ENCODE data around the gene BCR. TPM values are rescaled to one million over a fixed set of nuclear protein-coding genes. Genes with fewer than 3 reads are reported as not detected.
A peak's percentile ranks its signal among the peaks of the same experiment; 100 is the strongest.

BCR gene
- total RNA-seq, 4 donors from 2014 or later: 72.8 to 87.8 (median 79.3) TPM

- peaks cover 10% of the 10 kb centered on the region for H3K4me1 ChIP-seq
- 60% methylated on average over 13 of the region's 18 CpGs for WGBS
- H3K27me3 ChIP-seq: no peaks in the 10 kb centered on the region
- TF ChIP-seq EP300 (IDR thresholded peaks at IDR 0.05): no peak
- no peak for TF ChIP-seq POLR2A (IDR thresholded peaks at IDR 0.05)
- no peak for TF ChIP-seq POLR2AphosphoS5 (IDR thresholded peaks at IDR 0.05)
- TF ChIP-seq CTCF (IDR thresholded peaks at IDR 0.05): peak; percentile 53 to 71
- DNase-seq (ENCODE audit: low spot score in 2 of 2): no peak
- peaks cover 96% of the 10 kb centered on the region for H3K36me3 ChIP-seq
- H3K4me3 ChIP-seq: no peak overlapping the region
- no peaks in the 10 kb centered on the region for H3K9me3 ChIP-seq
- H3K27ac ChIP-seq: no peak overlapping the region
Observed at GRCh38 chr22:23289851-23290724, 109.8 kb downstream of the BCR start.

- no peak for DNase-seq (ENCODE audit: low spot score in 2 of 2)
- Histone ChIP-seq H3K27ac (no peak overlapping the region), H3K4me3 (no peak overlapping the region), H3K36me3 (peaks cover 92% of the 10 kb centered on the region), H3K9me3 (no peaks in the 10 kb centered on the region), H3K27me3 (no peaks in the 10 kb centered on the region), H3K4me1 (peaks cover 10% of the 10 kb centered on the region)
- no peak for TF ChIP-seq POLR2A (IDR thresholded peaks at IDR 0.05)
- no peak for TF ChIP-seq EP300 (IDR thresholded peaks at IDR 0.05)
- TF ChIP-seq CTCF (IDR thresholded peaks at IDR 0.05): no peak
- no peak for TF ChIP-seq POLR2AphosphoS5 (IDR thresholded peaks at IDR 0.05)
- WGBS: 68% methylated on average over 13 of the region's 13 CpGs
Observed at GRCh38 chr22:23291806-23292452, 111.6 kb downstream of the BCR start.

- Histone ChIP-seq H3K9me3 (no peaks in the 10 kb centered on the region), H3K27me3 (no peaks in the 10 kb centered on the region), H3K4me1 (peaks cover 10% of the 10 kb centered on the region), H3K27ac (no peak overlapping the region), H3K36me3 (peaks cover 91% of the 10 kb centered on the region), H3K4me3 (no peak overlapping the region)
- no peak for DNase-seq (ENCODE audit: low spot score in 2 of 2)
- 71% methylated on average over 17 of the region's 17 CpGs for WGBS
- TF ChIP-seq POLR2A (IDR thresholded peaks at IDR 0.05): no peak
- TF ChIP-seq EP300 (IDR thresholded peaks at IDR 0.05): no peak
- no peak for TF ChIP-seq CTCF (IDR thresholded peaks at IDR 0.05)
- no peak for TF ChIP-seq POLR2AphosphoS5 (IDR thresholded peaks at IDR 0.05)
Observed at GRCh38 chr22:23292453-23293350, 112.4 kb downstream of the BCR start.

GRCh38 chr22:23293720-23294119 lies 113.4 kb downstream of the BCR start:
- H3K36me3 ChIP-seq: peaks cover 85% of the 10 kb centered on the region
- no peak overlapping the region for H3K4me3 ChIP-seq
- 96% methylated on average over 13 of the region's 14 CpGs for WGBS
- TF ChIP-seq CTCF (IDR thresholded peaks at IDR 0.05) (no peak), EP300 (IDR thresholded peaks at IDR 0.05) (no peak), POLR2A (IDR thresholded peaks at IDR 0.05) (no peak), POLR2AphosphoS5 (IDR thresholded peaks at IDR 0.05) (no peak)
- DNase-seq (ENCODE audit: low spot score in 2 of 2): no peak
- no peaks in the 10 kb centered on the region for H3K27me3 ChIP-seq
- peaks cover 10% of the 10 kb centered on the region for H3K4me1 ChIP-seq
- H3K27ac ChIP-seq: no peak overlapping the region
- no peaks in the 10 kb centered on the region for H3K9me3 ChIP-seq

All from suprapubic skin (tissue), 4 donors.